GM21717 (cell line): ENCODE measurements around the gene LSM12.
"Not testable (repeated sequence)": the region's sequence is repeated elsewhere in the genome, so short reads cannot be mapped to it uniquely, and the experiment has no call there.

Experiments used
- ATAC-seq: cut with Tn5 transposase; IDR thresholded peaks from one replicate; pipeline ENCODE4 v1.9.1; 2021; ENCODE audit warnings: mild to moderate bottlenecking, moderate library complexity; ENCODE audit not compliant: unreplicated experiment

LSM12 gene

DNA sequence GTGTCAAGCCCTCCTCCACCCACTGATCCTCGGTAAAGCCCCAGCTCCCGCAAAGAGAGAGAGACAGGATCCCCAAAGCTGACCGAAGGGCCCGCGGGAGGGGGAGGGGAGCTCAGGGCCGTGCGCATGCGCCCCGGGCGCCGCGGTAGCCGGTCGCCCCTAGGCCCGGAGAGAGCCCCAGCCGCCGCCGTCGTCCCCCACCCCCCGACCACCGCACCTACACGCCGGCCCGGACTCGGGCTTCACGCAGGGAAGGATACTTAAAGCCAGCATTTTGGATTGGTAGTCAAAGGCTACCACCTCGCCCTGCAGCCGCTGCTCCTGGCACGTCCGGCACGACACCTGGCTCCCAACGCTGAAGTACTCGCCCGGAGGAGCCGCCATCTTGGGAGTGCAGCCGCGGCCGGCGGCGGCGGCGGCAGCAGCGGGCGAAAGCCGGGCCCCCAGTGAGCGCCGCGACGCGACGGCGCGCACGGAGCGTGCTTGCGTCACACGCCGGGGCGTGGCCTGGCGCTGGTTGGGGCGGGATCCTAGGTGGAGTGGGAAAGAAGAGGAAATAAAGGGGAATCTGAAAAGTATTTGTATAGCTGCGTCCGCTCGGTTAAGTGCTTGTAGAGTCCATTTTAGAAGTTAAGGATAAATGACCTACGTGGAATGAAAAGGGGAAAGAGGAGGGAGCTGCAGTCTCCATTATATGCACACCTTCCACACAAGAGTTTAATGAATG is at the start of gene LSM12:
LSM12 (minus strand) TSS at position 468 of the 727 bp plus-strand sequence; CDS start at position 384, 84 bp downstream.
- ATAC-seq, result peak; percentile 40

GRCh38 chr17:44115585-44116415 is 49.3 kb upstream of the LSM12 start:
- no peak for ATAC-seq

- no peak for ATAC-seq
Observed at GRCh38 chr17:44113868-44114840, 47.7 kb upstream of the LSM12 start.

- ATAC-seq, result no peak
Observed at GRCh38 chr17:44113382-44113781, 46.9 kb upstream of the LSM12 start.

- no peak for ATAC-seq
Observed at GRCh38 chr17:44112284-44113280, 46.1 kb upstream of the LSM12 start.

GRCh38 chr17:44111777-44112176 is 45.3 kb upstream of the LSM12 start:
- no peak for ATAC-seq

GRCh38 chr17:44110823-44111633 is 44.6 kb upstream of the LSM12 start:
- ATAC-seq, result no peak

DNA sequence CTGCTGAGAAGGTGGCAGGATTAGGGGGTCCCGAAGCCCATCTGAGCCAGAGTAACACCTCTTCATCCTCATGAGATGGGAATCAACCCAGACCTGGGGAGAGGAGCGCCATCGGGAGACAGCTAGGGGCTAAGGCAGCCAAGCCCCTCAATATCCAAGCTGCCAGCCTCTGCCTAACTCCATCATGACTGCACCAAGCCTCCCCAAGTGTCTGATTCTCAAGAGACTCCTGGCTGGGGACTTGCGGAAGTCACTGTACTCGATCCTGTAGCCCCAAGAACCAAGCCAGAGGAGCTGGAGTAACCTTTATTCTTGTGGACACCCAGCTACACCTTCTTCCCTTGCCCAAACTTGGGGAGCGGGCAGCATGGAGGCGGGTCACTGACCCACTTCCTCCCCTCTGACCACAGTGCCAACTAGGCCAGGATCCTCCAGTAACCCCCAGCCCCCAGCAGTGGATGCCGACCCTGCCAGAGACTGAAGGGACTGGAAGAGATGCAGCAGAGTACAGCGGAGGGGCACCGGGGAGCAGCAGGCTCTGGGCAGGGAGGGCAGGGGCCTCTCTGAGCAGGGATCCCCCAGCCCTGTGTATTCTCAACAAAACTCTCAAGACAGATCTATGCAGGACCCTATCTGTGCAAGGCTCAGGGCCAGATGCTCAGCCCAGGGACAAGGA is 43.7 kb upstream of the LSM12 start:
- no peak for ATAC-seq

- no peak for ATAC-seq
Observed at GRCh38 chr17:44109312-44109630, 42.8 kb upstream of the LSM12 start.

DNA sequence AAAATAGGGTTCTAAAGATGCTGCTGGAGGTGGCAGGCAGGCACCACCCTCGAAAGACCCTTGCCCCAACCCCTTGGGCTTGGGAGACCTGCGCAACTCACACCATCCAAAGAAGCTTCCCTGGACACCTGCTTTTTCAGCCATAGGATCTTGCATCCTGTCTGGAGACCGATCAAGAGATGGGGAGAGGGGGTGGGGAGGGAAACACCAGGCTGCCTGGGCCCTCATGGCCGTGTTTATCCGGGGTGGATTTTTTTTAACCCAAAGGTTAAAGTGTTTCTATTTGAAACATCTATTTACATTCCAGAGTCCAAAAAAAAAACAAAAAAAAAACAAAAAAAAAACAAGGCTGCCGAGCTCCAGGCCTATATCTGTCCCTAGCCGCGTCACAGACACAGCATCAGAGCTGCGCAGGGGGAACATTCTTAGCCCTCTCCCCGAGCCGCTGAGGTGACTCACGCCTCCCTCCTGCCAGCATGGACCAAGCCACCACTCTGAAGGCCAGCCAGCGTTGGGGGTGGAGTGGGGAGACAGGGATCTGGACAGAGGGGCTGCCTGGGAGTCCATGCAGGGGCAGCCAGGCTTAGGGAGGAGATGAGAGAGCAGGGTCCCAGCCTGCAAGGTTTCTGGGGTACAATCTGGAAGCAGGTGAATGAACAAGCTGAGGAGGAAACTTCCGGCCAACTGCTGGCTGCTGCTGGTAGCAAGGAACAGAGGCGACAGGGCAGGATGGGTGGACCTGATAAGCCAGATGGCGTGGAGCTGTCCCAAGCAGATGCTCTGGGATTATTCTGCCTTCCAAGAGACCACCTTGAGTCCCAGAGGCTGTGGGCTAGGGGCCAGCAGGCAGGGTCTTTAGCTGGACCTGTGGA is 42.2 kb upstream of the LSM12 start:
- ATAC-seq, result no peak

- no peak for ATAC-seq
Observed at GRCh38 chr17:44106801-44107200, 40.3 kb upstream of the LSM12 start.

GRCh38 chr17:44105941-44106340 is 39.5 kb upstream of the LSM12 start:
- ATAC-seq, result no peak

DNA sequence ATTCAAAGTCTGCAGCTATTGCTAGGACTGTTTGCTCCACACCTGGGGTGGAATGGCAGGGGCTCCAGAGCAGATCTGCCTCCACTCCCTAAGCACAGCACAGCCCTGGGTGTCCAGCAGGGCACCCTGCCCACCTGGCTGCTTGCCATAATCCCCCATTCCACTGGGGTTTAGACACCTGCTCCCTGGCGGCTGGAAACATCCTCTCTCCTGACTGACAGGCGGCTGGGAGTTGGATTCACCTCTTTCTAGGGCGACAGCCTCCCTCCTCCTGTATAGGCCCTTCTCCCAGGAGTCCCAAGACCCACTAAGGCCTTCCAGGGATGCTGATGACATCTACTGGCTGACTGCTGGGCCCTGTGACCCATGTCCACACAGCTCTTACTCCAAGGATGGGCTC is 39.0 kb upstream of the LSM12 start:
- no peak for ATAC-seq

DNA sequence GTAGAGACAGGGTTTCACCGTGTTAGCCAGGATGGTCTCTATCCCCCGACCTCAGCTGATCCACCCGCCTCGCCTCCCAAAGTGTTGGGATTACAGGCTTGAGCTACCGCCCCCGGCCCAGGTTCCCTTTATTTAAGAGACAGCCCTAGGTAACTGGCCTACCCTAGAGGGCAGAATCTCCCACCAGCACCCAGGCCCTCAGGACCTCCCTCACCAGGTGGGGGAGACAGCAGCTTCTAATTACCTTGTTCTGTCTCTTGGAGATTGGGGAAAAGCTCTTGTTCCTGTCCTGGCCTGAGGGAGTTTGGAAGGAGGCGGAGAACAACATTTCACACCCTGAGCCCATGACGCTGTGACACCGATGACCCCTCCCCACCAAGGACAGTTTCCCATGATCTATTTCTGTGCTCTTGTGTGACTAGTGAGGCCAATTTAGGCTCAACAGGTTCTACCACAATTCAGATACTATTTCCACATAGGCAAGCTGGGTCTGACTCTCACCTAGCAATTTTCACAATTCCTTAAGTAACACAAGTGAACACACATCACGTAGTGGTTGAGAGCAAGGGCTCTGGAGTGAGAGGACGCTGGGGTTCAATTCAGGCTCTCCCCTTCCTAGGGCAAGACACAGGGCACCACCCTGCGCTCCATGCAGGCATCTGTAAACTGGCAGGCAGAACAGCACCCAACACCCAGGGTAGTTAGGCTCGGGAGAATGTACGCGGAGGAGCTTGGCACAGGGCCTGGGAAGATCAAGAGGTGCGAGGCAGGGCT is 36.6 kb upstream of the LSM12 start:
- ATAC-seq, result no peak

DNA sequence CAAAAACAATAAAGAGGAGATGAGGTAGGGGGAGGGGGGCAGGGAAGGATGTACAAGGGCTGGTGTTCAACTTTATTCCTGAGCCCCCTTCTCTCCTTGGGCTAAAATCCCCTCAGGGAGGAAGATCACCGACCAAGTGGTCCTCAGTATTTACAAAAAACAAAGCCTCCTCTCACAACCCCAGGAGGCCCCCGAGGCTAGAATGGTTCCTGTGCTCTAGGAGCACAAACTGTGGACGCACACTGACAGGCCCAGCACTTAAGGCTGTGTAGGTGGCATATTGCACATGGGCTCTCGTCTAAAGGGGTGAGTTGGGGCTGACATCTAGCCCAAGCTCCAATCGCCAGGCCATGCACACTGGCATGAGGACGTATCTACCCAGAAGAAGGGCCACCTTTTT is 35.4 kb upstream of the LSM12 start:
- not testable (repeated sequence) for ATAC-seq

- no peak for ATAC-seq
Observed at GRCh38 chr17:44097110-44097958, 30.9 kb upstream of the LSM12 start.
